Right renal cortex interstitium (tissue), 3 donors: ENCODE data around the gene FRMD3. TPM values are rescaled to one million over a fixed set of nuclear protein-coding genes. Genes with fewer than 3 reads are reported as not detected.

ENCODE experiments used
- DNase-seq, 3 donors: peaks; one replicate each; pipeline ENCODE4 v3.0.0-alpha.2; 2013; ENCODE audit warnings: low read depth in 3 of 3, low spot score in 2 of 3
- polyA plus RNA-seq, 3 donors: library from polyadenylated mRNA; unstranded; fragments of 120-200 nt; gene quantifications; one replicate each; pipeline ENCODE4 v1.2.1, GENCODE V29; 2013; ENCODE audit not compliant: insufficient read length in 3 of 3

The FRMD3 gene
- polyA plus RNA-seq, 3 donors: 22.8 to 27.0 (median 26.8) TPM

- no peak for DNase-seq
These were observed 339.0 kb downstream of the FRMD3 start for GRCh38 chr9:83199240-83199639.

GRCh38 chr9:83198371-83198770, 339.8 kb downstream of the FRMD3 start:
- no peak for DNase-seq

GRCh38 chr9:83197591-83197990, 340.6 kb downstream of the FRMD3 start:
- DNase-seq: no peak

GRCh38 chr9:83196946-83197345, 341.3 kb downstream of the FRMD3 start:
- DNase-seq: no peak

Other genes with a start within 250 kb of the FRMD3 start
- 10 to 100 TPM; 12.3 to 17.2 (median 13.8) TPM for gene IDNK, start 84.7 kb upstream of the FRMD3 start, polyA plus RNA-seq
- 100 to 1,000 TPM; 125 to 129 (median 129) TPM for gene UBQLN1, start 169.6 kb upstream of the FRMD3 start, polyA plus RNA-seq